GM12878 (cell line): ENCODE results near the gene IFI35. TPM values are rescaled to one million over a fixed set of nuclear protein-coding genes. Genes with fewer than 3 reads are reported as not detected.

Source experiments
- ATAC-seq: fragments of 200-7000 bp; cut with Tn5 transposase; 3 replicates; pipeline ENCODE4 v1.9.1; 2020; ENCODE audit warnings: mild to moderate bottlenecking, moderate library complexity
- BruUV-seq: library from RNA; stranded (reverse); fragments of 400-500 nt; replicated peaks from 2 replicates; lab custom pipeline; 2021; lab: Mats Ljungman, UMichigan
- CTCF ChIA-PET: fragments of 300-600 bp; sonication (Branson Sonifier 250); formaldehyde crosslinking; extraction: SDS; loops from one replicate; lab custom pipeline; 2021; ENCODE audit warnings: inconsistent platforms; lab: Yijun Ruan, JAX
- POLR2A ChIA-PET: fragments of 350-600 bp; formaldehyde crosslinking; extraction: SDS; loops from one replicate; lab custom pipeline; 2021; ENCODE audit warnings: inconsistent platforms; lab: Charles Lee
- RAD21 ChIA-PET: fragments of 300-600 bp; sonication (Branson Sonifier 250); formaldehyde crosslinking; loops from one replicate; lab custom pipeline; 2023; ENCODE audit warnings: antibody characterized with exemption; ENCODE audit not compliant: unreplicated experiment; lab: Charles Lee
- SMC1A ChIA-PET: fragments of 300-600 bp; sonication (Branson Sonifier 250); formaldehyde crosslinking; loops from one replicate; lab custom pipeline; 2023; ENCODE audit not compliant: unreplicated experiment, uncharacterized antibody; lab: Charles Lee
- DNase-seq: peaks from one replicate; pipeline ENCODE4 v3.0.0-alpha.2; 2011; ENCODE audit warnings: low read depth, low spot score
- FAIRE-seq: peaks from 3 replicates; lab custom pipeline; 2011; peaks lifted over from hg19 to GRCh38; lab: Jason Lieb, UNC
- H2AFZ ChIP-seq: 2 replicates; pipeline ENCODE4 v1.6.0; 2011; ENCODE audit warnings: low read depth, low read length, control low read depth; ENCODE audit not compliant: control insufficient read depth
- H3K27ac ChIP-seq: 2 replicates; pipeline ENCODE4 v1.5.1; 2011; ENCODE audit warnings: control low read depth; ENCODE audit not compliant: control insufficient read depth, insufficient read depth
- H3K27me3 ChIP-seq, 2 experiments: replicated peaks in 1 of 2; 2 replicates each; pipeline versions ENCODE4 v1.6.0 to v1.6.1; 2011; ENCODE audit warnings: low read length in 1 of 2; ENCODE audit not compliant: control insufficient read depth in 2 of 2, insufficient read depth in 2 of 2
- H3K36me3 ChIP-seq, 2 experiments: 2 replicates each; pipeline ENCODE4 v1.5.1; 2011; ENCODE audit warnings: low read length in 1 of 2; ENCODE audit not compliant: control insufficient read depth in 2 of 2, insufficient read depth in 2 of 2
- H3K4me1 ChIP-seq: 2 replicates; pipeline ENCODE4 v1.6.1; 2011; ENCODE audit warnings: mild to moderate bottlenecking, low read length, moderate library complexity, mixed read lengths; ENCODE audit not compliant: control insufficient read depth, insufficient read depth
- H3K4me2 ChIP-seq: 2 replicates; pipeline ENCODE4 v1.6.0; 2011; ENCODE audit warnings: control low read depth; ENCODE audit not compliant: control insufficient read depth, insufficient read depth
- H3K4me3 ChIP-seq: fragments of 200-600 bp; sonication (generic); 2 replicates; pipeline ENCODE4 v1.5.1; 2016
- H3K79me2 ChIP-seq: 2 replicates; pipeline ENCODE4 v1.6.0; 2011; ENCODE audit warnings: low read length; ENCODE audit not compliant: control insufficient read depth, insufficient read depth
- H3K9ac ChIP-seq: 2 replicates; pipeline ENCODE4 v1.8.0; 2011; ENCODE audit warnings: low read length, control low read depth, mixed read lengths; ENCODE audit not compliant: control insufficient read depth, insufficient read depth
- H3K9me3 ChIP-seq: replicated peaks from 3 replicates; pipeline ENCODE4 v1.5.1; 2011; ENCODE audit warnings: mild to moderate bottlenecking, low read length; ENCODE audit not compliant: control insufficient read depth, insufficient read depth
- H4K20me1 ChIP-seq: 2 replicates; pipeline ENCODE4 v1.6.0; 2011; ENCODE audit not compliant: control insufficient read depth, insufficient read depth
- BACH1 ChIP-seq: fragments of 450-650 bp; IDR thresholded peaks from 2 replicates; pipeline ENCODE4 v1.6.1; 2017; ENCODE audit warnings: mild to moderate bottlenecking, borderline replicate concordance
- BHLHE40 ChIP-seq, 2 experiments: fragments of 450-650 bp in 1 of 2; IDR thresholded peaks; 2 replicates each; pipeline ENCODE4 v1.6.1; 2011 to 2017; ENCODE audit warnings: low read depth in 2 of 2, borderline replicate concordance in 1 of 2, improper control_type of control experiment in 1 of 2, low read length in 1 of 2, mild to moderate bottlenecking in 1 of 2
- EGR1 ChIP-seq, 2 experiments: IDR thresholded peaks; 1 replicate in 1 of 2; 2 replicates in 1 of 2; pipeline ENCODE4 v1.6.1; 2011 to 2012; ENCODE audit warnings: low read depth in 2 of 2, low read length in 2 of 2, borderline replicate concordance in 1 of 2, mild to moderate bottlenecking in 1 of 2, moderate library complexity in 1 of 2
- ESRRA ChIP-seq: IDR thresholded peaks from 2 replicates; pipeline ENCODE4 v1.6.1; 2012; ENCODE audit warnings: mild to moderate bottlenecking, low read length, improper control_type of control experiment
- HSF1 ChIP-seq: fragments of 150-350 bp; IDR thresholded peaks from 2 replicates; pipeline ENCODE4 v1.6.1; 2014; ENCODE audit warnings: mild to moderate bottlenecking, low read depth, low read length
- IKZF2 ChIP-seq, 2 experiments: fragments of 450-650 bp; IDR thresholded peaks; 2 replicates each; pipeline ENCODE4 v1.6.1; 2017; ENCODE audit warnings: mild to moderate bottlenecking in 2 of 2, moderate library complexity in 2 of 2
- NFYB ChIP-seq: IDR thresholded peaks from 2 replicates; pipeline ENCODE4 v1.6.1; 2011; ENCODE audit warnings: low read depth, mild to moderate bottlenecking, low read length, improper control_type of control experiment, moderate library complexity; ENCODE audit not compliant: insufficient read depth
- NR2C2 ChIP-seq: IDR thresholded peaks from 2 replicates; pipeline ENCODE4 v1.6.1; 2011; ENCODE audit warnings: borderline replicate concordance, low read depth; ENCODE audit not compliant: control insufficient read depth, insufficient read length
- POU2F2 ChIP-seq: IDR thresholded peaks from 3 replicates; pipeline ENCODE4 v1.6.1; 2011; ENCODE audit warnings: low read depth, mild to moderate bottlenecking, low read length, borderline replicate concordance
- RBBP5 ChIP-seq: fragments of 200-600 bp; sonication (generic); conservative IDR thresholded peaks from 2 replicates; pipeline ENCODE4 v1.6.1; 2016
- RUNX3 ChIP-seq: IDR thresholded peaks from 2 replicates; pipeline ENCODE4 v1.6.1; 2012; ENCODE audit warnings: low read length, inconsistent platforms
- SMARCA5 ChIP-seq: fragments of 450-650 bp; IDR thresholded peaks from 2 replicates; pipeline ENCODE4 v1.6.1; 2017; ENCODE audit warnings: mild to moderate bottlenecking
- TCF3 ChIP-seq: IDR thresholded peaks from 2 replicates; pipeline ENCODE4 v1.6.1; 2012; ENCODE audit warnings: low read depth, mild to moderate bottlenecking, low read length, borderline replicate concordance; ENCODE audit not compliant: insufficient read depth
- WGBS: methylation state at CpG from one replicate; pipeline ENCODE4 v1.1.6; 2016; ENCODE audit warnings: low lambda C conversion rate; ENCODE audit not compliant: insufficient replicate concordance, insufficient coverage; ENCODE audit errors: missing lambda C conversion rate; 5-methylcytosine and 5-hydroxymethylcytosine counted together
- in situ Hi-C: fragments of 300-500 bp; cut with MboI; formaldehyde crosslinking; loops from 9 replicates; pipeline ENCODE4 v1.14.3; 2018; ENCODE audit warnings: mixed read lengths
- intact Hi-C: fragments of 100-400 bp; cut with micrococcal nuclease; formaldehyde crosslinking; loops from one replicate; pipeline ENCODE4 v1.14.2; 2022; ENCODE audit not compliant: unreplicated experiment
- polyA plus RNA-seq, 11 experiments: library from polyadenylated mRNA; depleted of rRNA in 4 of 11; unstranded in 6 of 11; stranded (reverse) in 5 of 11; fragments of >200 nt; fragmentation: Nextera tagmentation in 4 of 11; fragmentation: Illumina TruSeq in 1 of 11; extraction: Ambion mirVana in 4 of 11; extraction: Trizol in 1 of 11; gene quantifications; 1 replicate in 1 of 11; 2 replicates in 10 of 11; pipeline versions ENCODE4 v1.2.1 to v1.2.3, GENCODE V29; 2011 to 2016; ENCODE audit warnings: inconsistent platforms in 2 of 11, missing spikeins in 2 of 11, low read depth in 1 of 11
- total RNA-seq, 4 experiments: library from RNA; depleted of rRNA in 3 of 4; stranded (reverse); fragments of >200 nt in 3 of 4; fragmentation: Illumina TruSeq in 1 of 4; extraction: Trizol in 1 of 4; gene quantifications; 2 replicates each; pipeline versions ENCODE4 v1.2.1 to v1.2.3, GENCODE V29; 2013 to 2021
- TF ChIP-seq, protein P1 (sequence below): fragments of 450-650 bp; IDR thresholded peaks from 2 replicates; pipeline ENCODE4 v1.6.1; 2016; ENCODE audit warnings: mild to moderate bottlenecking

Gene IFI35
- total and polyA plus RNA-seq, 10 of the 15 experiments (the other 5 are each of a cell fraction or from before 2014, with no cell fraction given): 18.4 to 92.2 (median 65.3) TPM

GRCh38 chr17:43033948-43034881 is 27.6 kb downstream of the IFI35 start:
- Histone ChIP-seq H3K4me3 (no peak overlapping the region), H3K4me1 (no peaks in the 10 kb centered on the region), H3K27me3 (no peaks in the 10 kb centered on the region), H3K9me3 (no peaks in the 10 kb centered on the region), H3K9ac (no peak overlapping the region), H3K36me3 (no peaks in the 10 kb centered on the region), H2AFZ (no peak overlapping the region), H3K79me2 (no peaks in the 10 kb centered on the region), H4K20me1 (no peaks in the 10 kb centered on the region), H3K27ac (no peak overlapping the region), H3K4me2 (no peak overlapping the region)
- 55% methylated on average over 11 of the region's 12 CpGs for WGBS
- FAIRE-seq: no peak
- ChIA-PET POLR2A (interaction anchor here (0.5 to 0.6 kb wide), 2 partner anchors 10 to 63 kb away, joined by 3 to 5 read pairs; no protein-coding TSS in a partner anchor), CTCF (no interaction called here), RAD21 (no interaction called here), SMC1A (no interaction called here)
- DNase-seq: no peak
- no TSS peak for BruUV-seq
- in situ Hi-C loops (no loop called here), intact Hi-C loops (no loop called here)
- ATAC-seq: no peak
- TF ChIP-seq NR2C2: no peak

DNA sequence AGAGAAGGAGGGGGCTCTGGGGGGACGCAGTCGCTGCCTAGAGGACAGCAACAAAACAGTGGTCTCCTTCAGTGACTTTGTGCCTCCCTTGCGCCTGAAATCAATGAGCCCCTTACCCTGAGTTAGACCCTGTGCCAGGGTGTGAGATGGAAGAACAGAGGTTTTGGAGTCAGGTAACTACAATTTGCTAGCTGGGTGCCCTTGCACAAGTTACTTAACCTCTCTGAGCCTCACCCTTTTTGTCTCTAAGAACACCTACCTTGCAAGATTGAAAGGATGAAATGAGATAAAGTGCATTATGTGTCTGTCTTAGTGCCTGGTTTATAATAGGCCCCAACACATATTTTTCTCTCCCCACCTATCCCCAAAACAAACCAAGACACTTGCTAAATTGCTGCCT is 28.3 kb downstream of the IFI35 start:
- SMC1A ChIA-PET: no interaction called here
- H3K9ac ChIP-seq: no peak overlapping the region
- H3K36me3 ChIP-seq: no peaks in the 10 kb centered on the region
- in situ Hi-C loops (no loop called here), intact Hi-C loops (no loop called here)
- no peak overlapping the region for H3K4me2 ChIP-seq
- RAD21 ChIA-PET: no interaction called here
- no peaks in the 10 kb centered on the region for H3K79me2 ChIP-seq
- FAIRE-seq (no peak), DNase-seq (no peak), ATAC-seq (no peak)
- H3K27ac ChIP-seq: no peak overlapping the region
- no TSS peak for BruUV-seq
- H3K4me3 ChIP-seq: no peak overlapping the region
- WGBS: 93% methylated on average over 3 of the region's 3 CpGs
- H3K4me1 ChIP-seq: no peaks in the 10 kb centered on the region
- no peak overlapping the region for H2AFZ ChIP-seq
- no peaks in the 10 kb centered on the region for H3K27me3 ChIP-seq
- no peaks in the 10 kb centered on the region for H3K9me3 ChIP-seq
- POLR2A ChIA-PET: no interaction called here
- no peaks in the 10 kb centered on the region for H4K20me1 ChIP-seq
- CTCF ChIA-PET: no interaction called here
- TF ChIP-seq EGR1 (IDR thresholded peaks at IDR 0.05; ENCODE audit: borderline replicate concordance in 1 of 2, low read depth in 2 of 2, low read length in 2 of 2) (no peak), TCF3 (no peak), RBBP5 (no peak), NFYB (no peak), ESRRA (no peak), IKZF2 (IDR thresholded peaks at IDR 0.05) (no peak), HSF1 (no peak), BHLHE40 (IDR thresholded peaks at IDR 0.05; ENCODE audit: borderline replicate concordance in 1 of 2, low read depth in 2 of 2, low read length in 1 of 2) (no peak), SMARCA5 (no peak), BACH1 (no peak), POU2F2 (no peak), RUNX3 (no peak)
- TF ChIP-seq, protein P1, sequence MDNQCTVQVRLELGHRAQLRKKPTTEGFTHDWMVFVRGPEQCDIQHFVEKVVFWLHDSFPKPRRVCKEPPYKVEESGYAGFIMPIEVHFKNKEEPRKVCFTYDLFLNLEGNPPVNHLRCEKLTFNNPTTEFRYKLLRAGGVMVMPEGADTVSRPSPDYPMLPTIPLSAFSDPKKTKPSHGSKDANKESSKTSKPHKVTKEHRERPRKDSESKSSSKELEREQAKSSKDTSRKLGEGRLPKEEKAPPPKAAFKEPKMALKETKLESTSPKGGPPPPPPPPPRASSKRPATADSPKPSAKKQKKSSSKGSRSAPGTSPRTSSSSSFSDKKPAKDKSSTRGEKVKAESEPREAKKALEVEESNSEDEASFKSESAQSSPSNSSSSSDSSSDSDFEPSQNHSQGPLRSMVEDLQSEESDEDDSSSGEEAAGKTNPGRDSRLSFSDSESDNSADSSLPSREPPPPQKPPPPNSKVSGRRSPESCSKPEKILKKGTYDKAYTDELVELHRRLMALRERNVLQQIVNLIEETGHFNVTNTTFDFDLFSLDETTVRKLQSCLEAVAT: no peak
